K562 (cell line): ENCODE results near the gene MVB12B. TPM values are rescaled to one million over a fixed set of nuclear protein-coding genes. Genes with fewer than 3 reads are reported as not detected.

Experiments
- ATAC-seq: fragments of 200-7000 bp; cut with Tn5 transposase; 3 replicates; pipeline ENCODE4 v1.9.1; 2020; ENCODE audit warnings: moderate library complexity
- BruUV-seq: library from RNA; stranded (reverse); fragments of 400-500 nt; replicated peaks from 2 replicates; lab custom pipeline; 2021; lab: Mats Ljungman, UMichigan
- CTCF ChIA-PET: fragments of 300-600 bp; formaldehyde crosslinking; extraction: SDS; loops from one replicate; lab custom pipeline; 2021; ENCODE audit warnings: low intra/inter-chr PET ratio; lab: Yijun Ruan, JAX
- POLR2A ChIA-PET: fragments of 300-600, 350-650 bp; sonication (Branson Sonifier 250); formaldehyde crosslinking; extraction: SDS; loops from one replicate; lab custom pipeline; 2021; ENCODE audit warnings: antibody characterized with exemption, inconsistent platforms; lab: Yijun Ruan, JAX
- DNase-seq, 4 experiments: peaks; one replicate each; pipeline versions ENCODE4 v3.0.0 to v3.0.0-alpha.2; 2011 to 2018; ENCODE audit warnings: low spot score in 3 of 4, mixed read lengths in 3 of 4; ENCODE audit errors: extremely low read depth in 1 of 4
- FAIRE-seq: peaks from 2 replicates; lab custom pipeline; 2011; peaks lifted over from hg19 to GRCh38; lab: Jason Lieb, UNC
- H2AFZ ChIP-seq: 2 replicates; pipeline ENCODE4 v1.6.0; 2011; ENCODE audit warnings: low read depth, low read length, control low read depth, inconsistent platforms
- H3K27ac ChIP-seq: fragments of 200-600 bp; 3 replicates; pipeline ENCODE4 v1.8.0; 2011; ENCODE audit warnings: low read depth, mild to moderate bottlenecking, control low read depth, inconsistent platforms, low read length, moderate library complexity, mixed read lengths; ENCODE audit errors: extremely low read depth
- H3K27me3 ChIP-seq, 2 experiments: fragments of 300-600 bp in 1 of 2; 2 replicates in 1 of 2; 3 replicates in 1 of 2; pipeline versions ENCODE4 v1.6.0 to v1.8.0; 2011; ENCODE audit warnings: inconsistent platforms in 2 of 2, low read length in 2 of 2, mild to moderate bottlenecking in 1 of 2, mixed read lengths in 1 of 2, moderate library complexity in 1 of 2; ENCODE audit not compliant: control insufficient read depth in 2 of 2, insufficient read depth in 2 of 2
- H3K36me3 ChIP-seq: fragments of 300-600 bp; 3 replicates; pipeline ENCODE4 v1.8.0; 2011; ENCODE audit warnings: mild to moderate bottlenecking, low read length, inconsistent platforms; ENCODE audit not compliant: control insufficient read depth, insufficient read depth
- H3K4me1 ChIP-seq, 2 experiments: fragments of 200-600 bp in 1 of 2; replicated peaks in 1 of 2; 2 replicates in 1 of 2; 3 replicates in 1 of 2; pipeline versions ENCODE4 v1.5.1 to v1.8.0; 2011; ENCODE audit warnings: inconsistent platforms in 2 of 2, low read length in 2 of 2, mild to moderate bottlenecking in 1 of 2, mixed read lengths in 1 of 2, moderate library complexity in 1 of 2; ENCODE audit not compliant: control insufficient read depth in 2 of 2, insufficient read depth in 2 of 2
- H3K4me2 ChIP-seq: 2 replicates; pipeline ENCODE4 v1.6.1; 2011; ENCODE audit warnings: low read length, control low read depth, inconsistent platforms, mixed read lengths; ENCODE audit not compliant: insufficient read depth
- H3K4me3 ChIP-seq: fragments of 200-600 bp; sonication (generic), shearing (Covaris generic); 2 replicates; pipeline ENCODE4 v1.5.1; 2016; ENCODE audit warnings: control low read depth, inconsistent platforms
- H3K79me2 ChIP-seq: fragments of 200-600 bp; 3 replicates; pipeline ENCODE4 v1.8.0; 2011; ENCODE audit warnings: low read length, inconsistent platforms; ENCODE audit not compliant: control insufficient read depth, insufficient read depth
- H3K9ac ChIP-seq, 2 experiments: 2 replicates each; pipeline versions ENCODE4 v1.6.0 to v1.6.1; 2011; ENCODE audit warnings: low read depth in 2 of 2, low read length in 2 of 2, control low read depth in 1 of 2, inconsistent platforms in 1 of 2, mild to moderate bottlenecking in 1 of 2, mixed read lengths in 1 of 2; ENCODE audit not compliant: insufficient read depth in 1 of 2
- H3K9me1 ChIP-seq: one replicate; pipeline ENCODE4 v1.6.0; 2011; ENCODE audit warnings: inconsistent platforms, mild to moderate bottlenecking, low read length, moderate library complexity; ENCODE audit not compliant: control insufficient read depth, insufficient read depth
- H3K9me3 ChIP-seq: replicated peaks from 2 replicates; pipeline ENCODE4 v1.5.1; 2011; ENCODE audit warnings: low read depth, low read length, inconsistent platforms; ENCODE audit not compliant: control insufficient read depth, insufficient read depth
- H4K20me1 ChIP-seq: replicated peaks from 2 replicates; pipeline ENCODE4 v1.6.1; 2011; ENCODE audit warnings: low read length, inconsistent platforms, mixed read lengths; ENCODE audit not compliant: control insufficient read depth, insufficient read depth
- DDX20 ChIP-seq: fragments of 450-650 bp; IDR thresholded peaks from 2 replicates; pipeline ENCODE4 v1.6.1; 2016; ENCODE audit warnings: missing genetic modification characterization, low read depth, mild to moderate bottlenecking, missing compliant biosample characterization, moderate library complexity
- HDAC3 ChIP-seq: fragments of 450-650 bp; IDR thresholded peaks from 2 replicates; pipeline ENCODE4 v1.6.1; 2018; ENCODE audit warnings: borderline replicate concordance, mild to moderate bottlenecking, moderate library complexity; ENCODE audit not compliant: partially characterized antibody
- MTA2 ChIP-seq: fragments of 450-650 bp; IDR thresholded peaks from 2 replicates; pipeline ENCODE4 v1.6.1; 2016; ENCODE audit warnings: low read depth
- MTF1 ChIP-seq: fragments of 250-450 bp; sonication (Bioruptor Pico); IDR thresholded peaks from 2 replicates; pipeline ENCODE4 v1.9.0; 2021; ENCODE audit warnings: moderate library complexity, mild to moderate bottlenecking, inconsistent platforms, borderline replicate concordance
- NFE2L1 ChIP-seq: fragments of 450-650 bp; IDR thresholded peaks from 2 replicates; pipeline ENCODE4 v1.6.1; 2016; ENCODE audit warnings: missing genetic modification characterization, low read depth, mild to moderate bottlenecking, missing compliant biosample characterization, moderate library complexity, borderline replicate concordance
- NFIC ChIP-seq: fragments of 450-650 bp; IDR thresholded peaks from 2 replicates; pipeline ENCODE4 v1.6.1; 2017; ENCODE audit warnings: mild to moderate bottlenecking, inconsistent platforms
- POLR2H ChIP-seq: IDR thresholded peaks from 2 replicates; pipeline ENCODE4 v1.6.1; 2016; ENCODE audit warnings: missing genetic modification characterization, low read depth, mild to moderate bottlenecking, control low read depth, missing compliant biosample characterization, moderate library complexity
- RB1 ChIP-seq: fragments of 450-650 bp; IDR thresholded peaks from 2 replicates; pipeline ENCODE4 v1.6.1; 2017; ENCODE audit warnings: low read depth, mild to moderate bottlenecking
- SREBF2 ChIP-seq: sonication (generic); formaldehyde crosslinking; IDR thresholded peaks from 2 replicates; pipeline ENCODE4 v1.4.0; 2020; ENCODE audit warnings: mild to moderate bottlenecking, missing genetic modification reagents
- SRF ChIP-seq, 2 experiments: fragments of 250-450, 450-650 bp in 1 of 2; sonication (Bioruptor Pico) in 1 of 2; sonication (generic) in 1 of 2; formaldehyde crosslinking; IDR thresholded peaks; 2 replicates each; pipeline versions ENCODE4 v1.5.0 to v1.5.1; 2020 to 2022; ENCODE audit warnings: mild to moderate bottlenecking in 1 of 2, missing genetic modification reagents in 1 of 2
- ZBTB11 ChIP-seq, 3 experiments: fragments of 200-800 bp in 1 of 3; fragments of 250-450 bp in 1 of 3; fragments of 450-650 bp in 1 of 3; sonication (Bioruptor Pico) in 1 of 3; sonication (Bioruptor generic) in 1 of 3; formaldehyde crosslinking in 1 of 3; IDR thresholded peaks; 2 replicates each; pipeline versions ENCODE4 v1.6.1 to v1.8.0; 2016 to 2022; ENCODE audit warnings: mild to moderate bottlenecking in 2 of 3, missing genetic modification characterization in 2 of 3, missing compliant biosample characterization in 1 of 3, moderate library complexity in 1 of 3
- ZNF146 ChIP-seq: IDR thresholded peaks from one replicate; pipeline ENCODE4 v1.6.1; 2018; ENCODE audit warnings: missing compliant biosample characterization; ENCODE audit not compliant: unreplicated experiment
- ZNF584 ChIP-seq: fragments of 200-800 bp; sonication (Bioruptor generic); IDR thresholded peaks from 2 replicates; pipeline ENCODE4 v1.6.1; 2016; ENCODE audit warnings: low read depth, mild to moderate bottlenecking, missing genetic modification characterization, missing compliant biosample characterization
- ZNF699 ChIP-seq: fragments of 250-450 bp; sonication (Bioruptor Pico); IDR thresholded peaks from 2 replicates; pipeline ENCODE4 v1.8.0; 2021; ENCODE audit warnings: mild to moderate bottlenecking, moderate library complexity; ENCODE audit not compliant: insufficient replicate concordance
- WGBS: fragments of 100-300 bp; shearing (Covaris generic); methylation state at CpG from one replicate; pipeline ENCODE4 v1.1.6; 2016; ENCODE audit warnings: low coverage, mixed read lengths; ENCODE audit not compliant: insufficient coverage; ENCODE audit errors: missing lambda C conversion rate; 5-methylcytosine and 5-hydroxymethylcytosine counted together
- in situ Hi-C: fragments of 300-500 bp; cut with MboI; formaldehyde crosslinking; loops from 4 replicates; pipeline ENCODE4 v1.15.0; 2018; ENCODE audit warnings: inconsistent platforms, mixed read lengths
- intact Hi-C: fragments of 100-400 bp; cut with micrococcal nuclease; formaldehyde crosslinking; loops from 2 replicates; pipeline ENCODE4 v1.14.2; 2022
- polyA plus RNA-seq, 8 experiments: library from polyadenylated mRNA; depleted of rRNA in 4 of 8; stranded (reverse) in 5 of 8; unstranded in 3 of 8; fragments of >200 nt; fragmentation: Nextera tagmentation in 2 of 8; fragmentation: Illumina TruSeq in 1 of 8; extraction: Ambion mirVana in 2 of 8; extraction: Trizol in 1 of 8; gene quantifications; 2 replicates each; pipeline versions ENCODE4 v1.2.1 to v1.2.3, GENCODE V29; 2011 to 2014; ENCODE audit warnings: inconsistent platforms in 1 of 8, missing spikeins in 1 of 8
- total RNA-seq, 7 experiments: library from RNA; depleted of rRNA in 6 of 7; stranded (reverse); fragments of >200 nt in 6 of 7; fragmentation: Illumina TruSeq in 2 of 7; extraction: Trizol in 2 of 7; gene quantifications; 2 replicates each; pipeline versions ENCODE4 v1.2.1 to v1.2.3, GENCODE V29; 2011 to 2021; ENCODE audit warnings: low replicate concordance in 1 of 7
- TF ChIP-seq, protein P1 (sequence below): fragments of 250-450 bp; sonication (Bioruptor Pico); IDR thresholded peaks from 2 replicates; pipeline ENCODE4 v1.5.1; 2021; ENCODE audit warnings: mild to moderate bottlenecking
- TF ChIP-seq, protein P2 (sequence below): fragments of 450-650 bp; formaldehyde crosslinking; IDR thresholded peaks from 2 replicates; pipeline ENCODE4 v1.4.0; 2020; ENCODE audit warnings: mild to moderate bottlenecking

The MVB12B gene
- total and polyA plus RNA-seq, 9 of the 15 experiments (the other 6 are each of a cell fraction or from before 2014, with no cell fraction given): not detected

DNA sequence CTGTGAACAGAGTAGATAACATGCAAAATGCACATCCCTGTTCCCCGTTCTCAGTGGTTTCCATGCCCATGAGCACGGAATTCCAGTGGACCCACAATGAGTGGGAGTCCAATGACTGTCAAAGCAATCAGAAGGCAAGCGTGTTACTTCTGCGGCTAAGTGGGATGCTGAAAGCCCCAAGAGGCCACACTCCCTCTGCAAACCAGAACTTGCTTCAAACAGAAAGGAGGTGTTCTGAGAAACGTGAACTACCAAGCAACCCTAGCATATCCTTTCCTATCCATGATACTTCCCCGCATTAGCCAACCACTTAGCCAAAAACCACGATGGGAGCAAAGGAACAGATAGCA lies 21.7 kb upstream of the MVB12B start:
- Histone ChIP-seq H3K4me2 (no peak overlapping the region), H3K9me3 (no peaks in the 10 kb centered on the region), H3K27me3 (peaks cover 2 to 40% of the 10 kb centered on the region in 2 experiments; a peak in 4 of 5 replicates), H3K9ac (no peak overlapping the region), H3K4me1 (no peaks in the 10 kb centered on the region)
- no TSS peak for BruUV-seq
- ATAC-seq (no peak), FAIRE-seq (no peak), DNase-seq (no peak)
- POLR2A ChIA-PET: no interaction called here
- no peak for TF ChIP-seq SRF (CRISPR knock-in tag; IDR thresholded peaks at IDR 0.05)
- no peak for TF ChIP-seq MTF1 (CRISPR knock-in tag)
- no peak for TF ChIP-seq POLR2H (tag)
- no peak for TF ChIP-seq DDX20 (tag)
- no peak for TF ChIP-seq NFIC
- no peak for TF ChIP-seq RB1
- TF ChIP-seq, protein P1, sequence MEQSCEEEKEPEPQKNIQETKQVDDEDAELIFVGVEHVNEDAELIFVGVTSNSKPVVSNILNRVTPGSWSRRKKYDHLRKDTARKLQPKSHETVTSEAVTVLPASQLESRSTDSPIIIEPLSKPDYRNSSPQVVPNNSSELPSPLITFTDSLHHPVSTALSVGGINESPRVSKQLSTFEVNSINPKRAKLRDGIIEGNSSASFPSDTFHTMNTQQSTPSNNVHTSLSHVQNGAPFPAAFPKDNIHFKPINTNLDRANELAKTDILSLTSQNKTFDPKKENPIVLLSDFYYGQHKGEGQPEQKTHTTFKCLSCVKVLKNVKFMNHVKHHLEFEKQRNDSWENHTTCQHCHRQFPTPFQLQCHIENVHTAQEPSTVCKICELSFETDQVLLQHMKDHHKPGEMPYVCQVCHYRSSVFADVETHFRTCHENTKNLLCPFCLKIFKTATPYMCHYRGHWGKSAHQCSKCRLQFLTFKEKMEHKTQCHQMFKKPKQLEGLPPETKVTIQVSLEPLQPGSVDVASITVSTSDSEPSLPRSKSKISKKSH: no peak
- TF ChIP-seq, protein P2, sequence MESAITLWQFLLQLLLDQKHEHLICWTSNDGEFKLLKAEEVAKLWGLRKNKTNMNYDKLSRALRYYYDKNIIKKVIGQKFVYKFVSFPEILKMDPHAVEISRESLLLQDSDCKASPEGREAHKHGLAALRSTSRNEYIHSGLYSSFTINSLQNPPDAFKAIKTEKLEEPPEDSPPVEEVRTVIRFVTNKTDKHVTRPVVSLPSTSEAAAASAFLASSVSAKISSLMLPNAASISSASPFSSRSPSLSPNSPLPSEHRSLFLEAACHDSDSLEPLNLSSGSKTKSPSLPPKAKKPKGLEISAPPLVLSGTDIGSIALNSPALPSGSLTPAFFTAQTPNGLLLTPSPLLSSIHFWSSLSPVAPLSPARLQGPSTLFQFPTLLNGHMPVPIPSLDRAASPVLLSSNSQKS: no peak
- TF ChIP-seq MTA2: no peak
- TF ChIP-seq HDAC3: no peak
- TF ChIP-seq ZBTB11 (CRISPR knock-in tag; IDR thresholded peaks at IDR 0.05): no peak
- TF ChIP-seq ZNF699 (CRISPR knock-in tag): no peak
- no peak for TF ChIP-seq ZNF146 (CRISPR knock-in tag)
- TF ChIP-seq NFE2L1 (tag): no peak
- TF ChIP-seq SREBF2 (CRISPR knock-in tag): no peak
- no peak for TF ChIP-seq ZNF584
- TF ChIP-seq, all 486 proteins: peak for 0
- Histone ChIP-seq H3K9me1 (no peaks in the 10 kb centered on the region), H3K79me2 (no peaks in the 10 kb centered on the region), H3K27ac (no peak overlapping the region), H3K36me3 (no peaks in the 10 kb centered on the region), H2AFZ (no peak overlapping the region), H3K4me3 (no peak overlapping the region), H4K20me1 (peaks cover 6% of the 10 kb centered on the region)
- WGBS: 1% methylated on average over 7 of the region's 7 CpGs
- CTCF ChIA-PET: no interaction called here
- intact Hi-C loops: loop anchor here (5.0 kb wide), 1 partner anchor 92 kb away; no protein-coding TSS in a partner anchor
- in situ Hi-C loops: no loop called here
